T-helper 2 cell (primary cell): ENCODE data around the gene ARHGAP6.
"Not testable (repeated sequence)": the region's sequence is repeated elsewhere in the genome, so short reads cannot be mapped to it uniquely, and the experiment has no call there.

ENCODE experiments used
- DNase-seq, 5 experiments: peaks; one replicate each; pipeline versions ENCODE4 v3.0.0 to v3.0.0-alpha.2; 2012 to 2022

Gene ARHGAP6

DNA sequence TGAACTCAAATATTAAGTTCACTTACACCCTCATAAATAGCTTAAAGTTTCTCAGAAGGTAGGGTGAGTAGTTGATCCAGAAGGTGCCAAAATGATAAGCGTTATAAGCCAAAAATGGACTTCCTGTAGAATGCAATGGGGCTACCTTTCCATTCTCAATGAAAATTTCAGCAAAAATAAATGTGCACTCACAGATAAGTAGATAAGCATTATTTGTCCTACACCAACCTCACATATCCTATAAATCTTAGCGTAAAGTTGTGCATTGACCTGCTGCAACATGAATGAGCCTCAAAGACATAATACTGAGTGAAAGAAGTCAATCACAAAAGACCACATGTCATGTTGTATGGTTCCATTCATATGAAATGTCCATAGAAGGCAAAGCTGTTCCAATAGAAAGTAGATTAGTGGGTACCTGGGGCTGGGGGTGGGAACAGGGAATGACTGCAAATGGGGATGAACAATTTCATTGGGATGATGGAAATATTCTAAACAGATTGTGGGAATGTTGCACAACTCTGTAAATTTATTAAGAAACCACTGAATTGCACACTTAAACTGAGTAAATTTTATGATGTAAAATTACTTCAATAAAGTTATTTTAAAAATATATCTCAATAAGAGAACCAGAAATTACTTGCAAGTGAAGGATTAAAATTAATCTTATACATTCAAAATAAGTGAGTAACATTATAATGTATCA lies 271.6 kb downstream of the ARHGAP6 start:
- no peak for DNase-seq

DNA sequence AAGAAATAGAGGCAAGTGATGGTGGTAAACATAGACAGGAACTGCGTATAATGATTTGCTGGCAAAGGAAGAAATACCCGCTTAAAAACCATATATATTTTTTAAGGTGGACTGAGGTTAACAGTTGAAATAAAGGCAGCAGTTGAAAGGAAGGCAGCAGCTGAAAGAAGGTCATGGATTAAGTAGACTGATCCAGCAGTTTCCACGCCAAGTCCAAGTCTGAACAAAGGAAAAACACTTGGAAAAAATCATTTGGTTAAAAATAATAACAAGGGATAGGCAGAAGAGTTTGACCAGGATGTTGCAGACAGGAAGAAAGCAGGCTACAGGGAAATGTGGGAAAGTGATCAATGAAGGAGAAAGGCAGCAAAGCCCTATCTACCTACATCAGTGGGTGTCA lies 278.9 kb downstream of the ARHGAP6 start:
- DNase-seq: no peak

GRCh38 chrX:11386001-11386523 lies 279.7 kb downstream of the ARHGAP6 start:
- no peak for DNase-seq

DNA sequence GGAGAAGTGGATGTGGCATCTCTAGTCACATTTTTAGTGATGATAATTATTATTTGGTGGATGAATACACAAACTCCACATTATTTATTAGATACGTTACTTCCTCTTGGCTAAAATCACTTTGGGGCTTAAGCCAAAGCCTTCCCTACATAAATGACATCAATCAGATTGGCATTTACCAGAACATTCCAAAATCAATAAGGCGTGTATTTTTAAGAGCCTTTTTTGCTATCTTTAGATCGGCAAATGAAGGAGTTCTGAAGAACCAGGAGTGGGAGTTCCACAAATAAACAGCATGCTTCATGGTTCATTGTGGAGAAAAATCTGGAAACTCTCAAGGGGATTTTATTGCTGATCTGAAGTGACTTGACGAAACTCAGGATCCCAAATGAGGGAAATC lies 282.8 kb downstream of the ARHGAP6 start:
- DNase-seq: no peak

- peak in 1 of 5 experiments; percentile 14 for DNase-seq
Measured at GRCh38 chrX:11381464-11381863, 284.3 kb downstream of the ARHGAP6 start.

DNA sequence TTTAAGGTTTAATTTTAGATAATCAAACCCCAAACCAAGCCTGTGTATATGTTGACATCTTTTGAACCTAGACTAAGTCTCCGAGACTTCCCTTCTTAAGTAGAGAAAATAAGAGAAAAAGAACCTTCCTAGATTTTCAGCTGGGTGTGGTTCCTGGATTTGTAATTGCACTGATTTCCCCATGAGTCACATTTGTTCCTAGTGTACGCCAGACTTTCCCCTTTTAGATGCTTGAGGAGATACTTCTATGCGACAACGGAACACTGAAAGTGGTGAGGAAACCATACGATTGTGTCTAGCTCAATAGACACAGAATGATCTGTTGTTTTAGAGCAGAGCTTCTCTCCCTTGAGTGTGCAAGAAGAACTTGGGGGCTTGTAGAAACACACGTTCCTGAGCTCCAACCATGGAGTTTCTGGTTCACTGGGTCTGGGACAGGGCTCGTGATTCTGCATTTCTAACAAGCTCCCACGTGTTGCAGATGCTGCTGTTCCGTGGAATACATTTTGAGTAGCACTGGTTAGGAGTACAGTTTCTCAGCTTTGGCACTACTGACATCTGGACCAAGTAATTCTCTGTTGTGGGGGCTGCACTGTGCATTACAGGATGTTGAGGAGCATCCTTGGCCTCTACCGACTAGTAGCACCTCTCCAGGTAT lies 285.4 kb downstream of the ARHGAP6 start:
- DNase-seq: no peak

DNA sequence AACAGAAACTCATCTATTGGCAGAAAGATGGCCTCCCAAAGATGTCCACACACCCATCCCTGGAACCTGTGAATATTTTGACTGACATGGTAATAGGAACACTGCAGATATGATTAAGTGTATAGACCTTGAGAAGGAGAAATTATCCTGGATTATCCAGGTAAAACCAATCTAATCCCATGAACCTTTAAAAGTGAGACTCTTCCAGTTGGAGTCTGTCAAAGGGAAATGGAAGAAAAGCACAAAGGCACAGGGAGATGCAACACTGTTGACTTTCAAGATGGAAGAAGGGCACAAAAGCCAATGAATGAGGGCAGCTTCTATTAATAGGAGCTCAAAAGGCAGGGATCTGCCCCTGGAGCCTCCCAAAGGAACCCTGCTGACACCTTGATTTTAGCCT lies 289.6 kb downstream of the ARHGAP6 start:
- no peak for DNase-seq

- DNase-seq: no peak
Measured at GRCh38 chrX:11375614-11376119, 290.1 kb downstream of the ARHGAP6 start.

- no peak for DNase-seq
Measured at GRCh38 chrX:11374570-11374969, 291.1 kb downstream of the ARHGAP6 start.

- DNase-seq: no peak
Measured at GRCh38 chrX:11371106-11371505, 294.6 kb downstream of the ARHGAP6 start.

DNA sequence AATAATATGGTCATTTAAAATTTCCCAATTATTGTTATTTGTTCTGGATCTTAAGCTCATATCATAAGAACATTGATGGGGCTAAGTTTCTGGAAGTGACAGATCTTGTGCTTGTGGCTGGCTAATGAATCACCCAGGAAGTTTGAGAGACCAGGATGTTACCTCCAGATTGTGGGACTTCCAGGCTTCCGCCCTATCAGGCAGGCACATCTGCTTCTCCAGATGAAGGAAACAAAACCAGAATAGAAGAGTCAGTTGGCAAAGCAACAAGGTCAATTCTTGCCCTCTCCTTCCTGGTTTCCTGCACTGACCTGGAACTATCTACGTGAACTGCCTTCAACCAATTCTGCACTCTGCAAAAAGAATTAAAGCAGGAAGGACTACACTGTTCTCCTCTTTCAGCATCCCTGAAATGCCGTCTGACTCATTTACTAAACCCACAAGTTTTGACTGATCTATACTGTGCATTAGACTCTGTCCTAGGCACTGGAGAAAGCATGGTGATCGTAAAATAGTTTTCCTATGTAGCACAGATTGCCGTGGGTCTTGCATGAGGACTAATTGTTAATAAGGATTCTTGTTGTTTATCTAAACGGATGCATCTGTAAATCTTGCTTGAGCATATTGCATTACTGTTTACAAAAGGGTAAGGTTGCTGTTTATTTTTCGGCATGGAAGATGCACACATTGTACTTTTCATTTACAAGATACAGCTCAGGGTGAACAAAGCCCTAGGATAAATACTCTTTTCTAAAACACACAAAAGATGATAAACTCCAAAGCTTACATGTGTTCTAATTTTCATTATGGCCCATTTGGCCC lies 297.9 kb downstream of the ARHGAP6 start:
- no peak for DNase-seq

DNA sequence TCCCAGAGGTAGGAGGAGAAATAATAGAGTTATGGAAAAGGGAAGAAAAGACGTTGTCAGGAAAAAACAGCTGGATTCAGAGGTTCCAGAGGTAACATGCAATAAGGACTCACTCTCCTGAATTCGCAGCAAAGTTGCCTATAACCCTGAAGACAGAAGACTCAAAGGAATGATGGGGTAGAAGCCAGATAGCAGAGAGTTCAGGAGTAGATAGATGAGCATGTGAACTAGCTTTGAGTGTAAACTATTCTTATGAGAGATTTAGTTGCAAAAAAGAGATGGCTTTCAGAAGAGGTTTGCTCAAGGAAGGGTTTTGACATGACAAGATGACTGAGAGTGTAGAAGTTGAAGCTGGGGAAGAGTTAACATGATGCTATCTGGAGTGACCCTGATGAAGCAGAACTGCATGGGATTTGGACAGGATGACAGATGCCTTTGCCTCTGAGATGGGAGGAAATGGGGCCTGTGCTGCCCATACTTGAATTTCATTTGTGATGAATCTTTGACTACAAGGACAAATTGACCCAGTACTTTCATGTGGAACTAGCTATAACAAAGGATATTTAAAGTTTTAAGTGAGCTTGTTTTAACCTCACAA lies 298.6 kb downstream of the ARHGAP6 start:
- no peak for DNase-seq

DNA sequence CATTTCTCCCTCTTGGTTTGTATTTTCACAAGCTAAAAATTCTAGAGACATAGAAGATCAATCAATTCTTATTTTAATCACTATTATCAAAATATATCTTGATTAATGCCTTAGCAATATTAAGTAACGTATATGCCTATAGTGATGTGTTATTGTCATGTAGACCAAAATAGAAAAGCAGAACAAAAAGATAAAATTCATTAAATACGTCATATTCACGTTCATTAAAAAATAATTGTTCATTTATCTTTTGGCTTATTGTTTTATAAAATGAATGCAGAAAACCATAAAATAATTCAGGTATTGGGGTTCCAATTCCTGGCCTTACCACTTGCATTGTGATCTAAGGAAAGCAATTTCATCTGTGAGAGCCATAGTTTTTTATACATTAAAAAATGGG lies 300.3 kb downstream of the ARHGAP6 start:
- DNase-seq: no peak

GRCh38 chrX:11364835-11365234 lies 300.9 kb downstream of the ARHGAP6 start:
- DNase-seq: no peak

DNA sequence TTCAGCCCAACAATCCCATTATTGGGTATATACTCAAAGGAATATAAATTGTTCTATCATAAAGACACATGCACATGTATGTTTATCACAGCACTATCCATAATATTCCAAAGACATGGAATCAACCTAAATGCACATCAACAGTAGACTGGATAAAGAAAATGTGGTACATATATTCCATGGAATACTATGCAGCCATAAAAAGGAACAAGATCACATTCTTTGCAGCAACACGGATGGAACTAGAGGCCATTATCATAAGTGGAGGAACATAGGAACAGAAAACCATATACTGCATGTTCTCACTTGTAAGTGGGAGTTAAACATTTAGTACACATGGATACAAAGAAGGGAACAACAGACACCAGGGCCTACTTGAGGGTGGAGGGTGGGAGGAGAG lies 301.9 kb downstream of the ARHGAP6 start:
- not testable (repeated sequence) for DNase-seq

DNA sequence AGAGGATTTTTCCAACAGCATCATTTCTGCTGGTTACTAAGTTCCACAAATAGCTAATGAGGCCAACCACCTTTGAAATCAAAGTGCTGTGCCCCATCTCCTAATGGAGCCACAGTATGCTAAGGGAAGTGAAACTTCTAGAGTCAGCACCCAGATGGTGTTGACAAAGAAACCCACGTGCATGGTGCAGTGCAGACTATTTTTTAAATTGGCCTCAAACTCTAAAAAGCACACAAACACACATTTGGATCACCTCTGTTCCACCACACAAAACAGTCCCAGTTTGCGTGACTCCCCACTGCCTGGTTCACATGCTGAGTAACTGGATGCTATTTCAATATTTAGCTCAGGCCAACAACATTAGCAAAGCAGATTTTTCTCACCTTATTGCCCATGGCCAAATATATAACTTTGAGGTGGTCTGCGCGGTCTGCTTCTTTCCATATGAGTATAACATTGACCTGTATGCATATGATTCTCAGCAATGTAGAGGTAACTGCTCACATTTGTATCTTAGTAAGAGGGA lies 302.6 kb downstream of the ARHGAP6 start:
- DNase-seq: no peak

- not testable (repeated sequence) for DNase-seq
Measured at GRCh38 chrX:11361666-11362065, 304.1 kb downstream of the ARHGAP6 start.

DNA sequence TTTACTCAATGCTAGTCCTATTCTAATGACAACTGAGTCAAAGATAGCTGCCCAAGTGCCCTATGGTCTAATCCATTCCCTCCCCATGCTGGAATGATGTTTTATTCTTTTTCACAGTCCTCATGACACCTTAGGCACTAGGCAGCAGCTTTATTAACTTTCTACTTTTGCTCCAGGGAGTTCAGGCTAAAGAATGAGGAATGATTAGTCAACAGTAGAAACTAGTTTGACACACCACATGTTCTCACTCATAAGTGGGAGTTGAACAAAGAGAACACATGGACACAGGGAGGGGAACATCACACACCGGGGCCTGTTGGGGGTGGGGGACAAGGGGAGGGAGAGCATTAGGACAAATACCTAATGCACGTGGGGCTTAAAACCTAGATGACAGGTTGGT lies 309.8 kb downstream of the ARHGAP6 start:
- not testable (repeated sequence) for DNase-seq

GRCh38 chrX:11355259-11355909 lies 310.3 kb downstream of the ARHGAP6 start:
- DNase-seq: no peak

DNA sequence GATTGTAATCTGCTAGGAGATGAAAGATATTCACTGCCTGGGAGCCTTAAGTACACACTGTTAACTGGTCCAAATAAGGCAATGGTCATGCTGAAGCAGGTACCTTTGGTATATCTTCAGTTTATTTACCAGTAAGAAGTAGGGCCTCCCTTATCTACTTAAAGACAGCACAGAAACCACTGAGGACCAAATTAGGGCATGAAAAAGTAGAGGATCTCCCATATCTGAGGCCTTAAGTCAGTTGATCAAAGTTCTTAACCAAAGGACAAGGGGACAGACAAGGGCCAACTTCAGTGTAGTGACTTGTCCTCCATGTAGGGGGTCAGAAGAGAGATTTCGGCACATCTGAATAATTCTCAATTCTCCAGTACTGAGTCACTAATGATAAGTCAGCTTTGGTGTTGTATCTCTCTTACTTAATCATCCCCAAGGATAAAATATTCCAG lies 313.4 kb downstream of the ARHGAP6 start:
- no peak for DNase-seq

- DNase-seq: no peak
Measured at GRCh38 chrX:11351375-11352295, 314.1 kb downstream of the ARHGAP6 start.
